Spinal cord (tissue), 10 donors: ENCODE results near the gene CRACDL. TPM values are rescaled to one million over a fixed set of nuclear protein-coding genes. Genes with fewer than 3 reads are reported as not detected.

Experiments
- DNase-seq, 6 donors: peaks; one replicate each; pipeline versions ENCODE4 v3.0.0 to v3.0.0-alpha.2; 2013 to 2015; ENCODE audit warnings: low spot score in 6 of 6, low read depth in 4 of 6
- H3K27ac ChIP-seq: one replicate; pipeline ENCODE4 v1.5.1; 2013; ENCODE audit warnings: low read depth, low read length, control low read depth
- H3K27me3 ChIP-seq: one replicate; pipeline ENCODE4 v1.6.1; 2013; ENCODE audit warnings: low read length; ENCODE audit not compliant: control insufficient read depth, insufficient read depth
- H3K36me3 ChIP-seq: one replicate; pipeline ENCODE4 v1.6.1; 2013; ENCODE audit warnings: low read length; ENCODE audit not compliant: control insufficient read depth, insufficient read depth
- H3K4me1 ChIP-seq: one replicate; pipeline ENCODE4 v1.6.1; 2013; ENCODE audit warnings: low read length; ENCODE audit not compliant: control insufficient read depth, insufficient read depth
- H3K4me3 ChIP-seq: one replicate; pipeline ENCODE4 v1.5.1; 2013; ENCODE audit warnings: low read depth, low read length, control low read depth
- H3K9me3 ChIP-seq: one replicate; pipeline ENCODE4 v1.6.1; 2013; ENCODE audit warnings: low read length; ENCODE audit not compliant: control insufficient read depth, insufficient read depth
- WGBS: methylation state at CpG from one replicate; pipeline ENCODE4 v1.1.5; 2013; ENCODE audit warnings: missing lambda C conversion rate; ENCODE audit not compliant: insufficient coverage; 5-methylcytosine and 5-hydroxymethylcytosine counted together
- polyA plus RNA-seq, 2 donors: library from polyadenylated mRNA; unstranded; fragments of 120-200 nt; gene quantifications; one replicate each; pipeline ENCODE4 v1.2.1, GENCODE V29; 2013; ENCODE audit not compliant: insufficient read length in 2 of 2
- total RNA-seq, 2 donors: library from RNA; depleted of rRNA in 1 of 2; stranded (reverse); fragments of 120-200 nt in 1 of 2; fragments of >200 nt in 1 of 2; gene quantifications; one replicate each; pipeline versions ENCODE4 v1.2.3 to v1.2.4, GENCODE V29; 2013 to 2014
- donor health status: healthy.

CRACDL gene
- total and polyA plus RNA-seq, 4 donors = 1.9 to 3.9 (median 2.4) TPM

DNA sequence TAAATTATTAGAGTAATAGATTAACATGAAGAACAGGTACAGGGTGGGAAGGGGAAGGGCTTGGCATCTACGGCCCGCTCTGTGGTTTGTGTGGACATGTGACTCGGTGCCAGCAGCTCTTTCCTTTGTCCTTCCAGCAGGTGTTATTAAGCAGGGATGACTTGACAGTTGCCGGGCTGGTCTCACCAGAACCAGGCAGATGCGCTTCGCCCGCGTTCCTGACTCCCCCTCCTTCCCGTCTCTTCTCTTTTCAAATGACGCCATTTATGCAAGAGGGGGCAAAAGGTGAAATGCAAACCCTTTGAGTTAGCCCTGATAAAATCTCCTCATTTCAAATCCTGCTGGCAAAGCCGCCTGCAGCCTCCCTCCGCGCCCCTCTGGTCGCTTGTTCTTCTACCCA lies 166.2 kb downstream of the CRACDL start:
- no peak overlapping the region for H3K4me3 ChIP-seq
- no peaks in the 10 kb centered on the region for H3K9me3 ChIP-seq
- WGBS = 59% methylated on average over 14 of the region's 14 CpGs
- H3K36me3 ChIP-seq = no peaks in the 10 kb centered on the region
- no peaks in the 10 kb centered on the region for H3K27me3 ChIP-seq
- no peak overlapping the region for H3K27ac ChIP-seq
- H3K4me1 ChIP-seq = peaks cover 29% of the 10 kb centered on the region
- peak in 2 of 6 donors; percentile 25 to 80 for DNase-seq

DNA sequence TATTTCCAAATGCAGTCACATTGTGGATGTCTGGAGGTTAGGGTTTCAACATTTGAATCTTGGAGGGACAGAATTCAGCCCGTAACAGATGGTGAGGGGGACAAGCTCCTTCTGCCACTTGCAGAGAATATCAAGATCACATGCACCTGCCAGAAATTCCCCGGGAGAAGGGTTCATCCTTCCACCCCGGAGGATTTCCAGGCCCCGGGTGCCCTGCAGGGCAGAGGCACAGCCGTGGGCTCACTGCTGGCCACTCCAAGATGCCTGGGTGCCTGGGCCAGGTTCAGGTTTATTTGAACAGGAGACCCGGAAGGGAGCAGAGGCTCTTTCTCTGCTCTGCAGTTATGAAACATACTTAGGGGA lies 166.9 kb downstream of the CRACDL start:
- WGBS = 56% methylated on average over 4 of the region's 6 CpGs
- Histone ChIP-seq H3K9me3 (no peaks in the 10 kb centered on the region), H3K36me3 (no peaks in the 10 kb centered on the region), H3K27me3 (no peaks in the 10 kb centered on the region), H3K27ac (no peak overlapping the region), H3K4me1 (peaks cover 27% of the 10 kb centered on the region), H3K4me3 (no peak overlapping the region)
- peak in 1 of 6 donors; percentile 12 for DNase-seq

DNA sequence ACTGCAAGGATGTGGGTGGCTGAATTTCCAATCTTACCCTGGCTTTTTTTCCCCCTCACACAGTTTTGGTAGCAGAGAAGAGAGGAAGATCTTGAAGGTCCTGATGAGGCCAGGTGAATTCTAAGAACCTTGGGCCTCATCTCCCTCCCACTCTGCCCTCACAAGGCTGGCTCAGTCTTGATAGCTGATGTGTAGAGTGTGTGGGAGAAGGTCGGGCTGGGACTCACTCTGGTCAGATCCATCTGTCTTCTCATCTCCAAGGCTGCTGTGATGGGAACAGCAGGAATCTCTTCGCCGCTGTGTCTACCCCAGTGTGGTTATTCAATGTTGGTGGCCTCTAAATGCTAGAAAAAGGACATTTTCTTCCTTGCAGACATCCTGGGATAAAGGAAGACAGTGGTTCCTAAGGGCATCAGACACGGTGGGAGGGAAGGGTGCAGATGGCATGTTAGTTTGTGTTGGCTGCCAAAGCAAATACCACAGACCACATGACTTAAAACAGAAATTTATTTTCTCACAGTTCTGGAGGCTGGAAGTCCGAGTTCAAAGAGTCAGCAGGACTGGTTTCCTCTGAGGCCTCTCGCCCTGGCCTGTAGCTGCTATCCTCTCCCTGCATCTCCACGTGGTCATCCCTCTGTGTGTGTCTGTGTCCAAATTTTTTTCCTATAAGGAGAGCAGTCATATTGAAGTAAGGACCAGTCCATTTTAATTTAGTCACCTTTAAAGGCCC lies 167.5 kb downstream of the CRACDL start:
- H3K4me3 ChIP-seq = no peak overlapping the region
- H3K27me3 ChIP-seq = no peaks in the 10 kb centered on the region
- no peaks in the 10 kb centered on the region for H3K9me3 ChIP-seq
- H3K36me3 ChIP-seq = no peaks in the 10 kb centered on the region
- no peak overlapping the region for H3K27ac ChIP-seq
- 55% methylated on average over 2 of the region's 7 CpGs for WGBS
- H3K4me1 ChIP-seq = peaks cover 25% of the 10 kb centered on the region
- DNase-seq = peak in 2 of 6 donors; percentile 41 to 43

DNA sequence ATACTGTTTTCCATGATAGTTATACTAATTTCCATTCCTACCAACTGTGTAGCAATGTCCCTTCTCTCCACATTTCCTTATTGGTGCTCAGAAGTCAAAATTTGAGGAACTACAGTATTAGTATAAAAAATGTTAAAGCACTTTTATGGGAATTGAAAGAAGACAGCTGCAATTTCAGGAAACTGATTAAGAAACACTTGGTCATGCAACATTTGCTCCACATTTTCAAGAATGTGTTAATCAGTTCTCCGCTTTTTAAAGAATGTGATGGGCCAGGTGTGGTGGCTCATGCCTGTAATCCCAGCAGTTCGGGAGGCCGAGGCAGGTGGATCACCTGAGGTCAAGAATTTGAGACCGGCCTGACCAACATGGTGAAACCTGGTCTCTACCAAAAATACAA lies 171.5 kb downstream of the CRACDL start:
- no peak overlapping the region for H3K27ac ChIP-seq
- no peak overlapping the region for H3K4me3 ChIP-seq
- peaks cover 21% of the 10 kb centered on the region for H3K4me1 ChIP-seq
- H3K27me3 ChIP-seq = no peaks in the 10 kb centered on the region
- no peaks in the 10 kb centered on the region for H3K36me3 ChIP-seq
- no peaks in the 10 kb centered on the region for H3K9me3 ChIP-seq
- DNase-seq = no peak
- 94% methylated on average over 4 of the region's 4 CpGs for WGBS

DNA sequence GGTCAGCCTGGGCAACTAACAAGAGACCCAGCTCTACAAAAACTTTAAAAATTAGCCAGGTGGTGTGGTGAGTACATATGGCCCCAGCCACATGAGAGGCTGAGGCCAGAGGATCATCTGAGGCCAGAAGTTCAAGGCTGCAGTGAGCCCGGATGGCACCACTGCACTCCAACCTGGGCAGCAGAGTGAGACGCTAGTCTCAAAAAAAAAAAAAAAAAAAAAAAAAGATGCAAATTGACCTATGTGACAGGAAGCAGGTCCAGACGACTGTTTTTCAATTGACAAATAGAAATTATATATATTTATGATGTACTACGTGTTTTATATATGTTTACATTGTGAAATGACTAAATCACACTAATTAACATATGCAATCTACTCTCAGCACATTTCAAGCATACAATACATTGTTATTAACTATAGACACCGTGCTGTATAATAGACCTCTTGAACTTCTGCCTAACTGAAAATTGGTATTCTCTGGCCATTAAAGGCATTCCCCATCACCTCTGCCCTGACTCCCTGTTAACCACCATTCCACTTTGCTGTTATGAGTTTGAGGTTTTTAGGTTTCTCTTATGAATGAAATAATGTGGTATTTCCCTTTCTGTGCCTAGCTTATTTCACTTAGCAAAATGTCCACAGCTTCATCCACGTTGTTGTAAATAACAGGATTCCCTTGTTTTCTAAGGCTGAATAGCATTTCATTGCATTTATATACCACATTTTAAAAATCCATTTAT lies 172.6 kb downstream of the CRACDL start:
- H3K9me3 ChIP-seq = no peaks in the 10 kb centered on the region
- DNase-seq = no peak
- H3K27ac ChIP-seq = no peak overlapping the region
- H3K4me3 ChIP-seq = no peak overlapping the region
- H3K4me1 ChIP-seq = peaks cover 18% of the 10 kb centered on the region
- no peaks in the 10 kb centered on the region for H3K27me3 ChIP-seq
- no peaks in the 10 kb centered on the region for H3K36me3 ChIP-seq
- WGBS = 80% methylated on average over 1 of the region's 6 CpGs

DNA sequence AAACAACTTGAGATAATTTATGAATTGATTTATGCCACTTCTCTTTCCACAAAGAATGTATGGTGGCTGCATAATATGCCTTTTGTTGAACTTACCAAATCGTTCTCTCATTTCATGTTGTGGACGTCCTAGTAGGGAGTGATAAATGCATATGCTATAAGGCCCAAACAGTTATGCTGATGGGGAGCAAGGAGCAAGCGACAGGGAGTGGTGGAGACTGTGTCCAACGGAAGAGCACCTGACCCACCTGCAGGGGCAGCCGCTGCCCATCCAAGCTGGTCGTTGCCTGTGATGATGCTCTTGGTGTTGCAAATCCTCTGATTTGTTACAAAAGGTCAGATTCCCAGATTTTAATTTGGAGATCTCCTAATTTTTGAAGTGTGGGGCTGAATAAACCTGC lies 174.1 kb downstream of the CRACDL start:
- Histone ChIP-seq H3K27me3 (no peaks in the 10 kb centered on the region), H3K36me3 (no peaks in the 10 kb centered on the region), H3K4me3 (no peak overlapping the region), H3K4me1 (peaks cover 23% of the 10 kb centered on the region), H3K9me3 (no peaks in the 10 kb centered on the region), H3K27ac (no peak overlapping the region)
- WGBS = 86% methylated on average over 6 of the region's 6 CpGs
- no peak for DNase-seq

DNA sequence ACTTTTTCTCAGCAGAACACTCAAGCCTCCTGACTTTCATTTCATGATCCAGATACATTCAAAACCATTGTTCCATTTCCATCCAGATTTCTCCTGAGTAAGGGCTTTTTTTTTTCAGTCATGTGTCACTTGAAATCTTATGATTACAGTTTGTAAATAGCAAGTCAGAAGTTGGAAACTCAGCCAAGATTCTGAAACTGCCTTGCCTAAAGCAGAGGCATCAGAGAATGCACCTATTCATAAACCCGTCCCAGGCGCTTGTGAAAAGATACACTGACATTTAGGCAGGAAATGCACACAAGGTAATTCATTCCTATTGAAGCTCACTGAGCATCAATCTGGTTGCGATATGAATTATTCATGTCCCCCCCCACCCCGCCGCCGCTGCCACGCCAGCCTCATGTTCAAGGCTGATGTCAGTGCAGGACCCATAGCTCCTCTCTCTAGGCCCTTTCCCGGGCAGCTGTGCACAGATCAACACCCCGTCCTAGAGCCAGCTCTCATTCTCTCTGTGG lies 174.7 kb downstream of the CRACDL start:
- H3K4me3 ChIP-seq = no peak overlapping the region

DNA sequence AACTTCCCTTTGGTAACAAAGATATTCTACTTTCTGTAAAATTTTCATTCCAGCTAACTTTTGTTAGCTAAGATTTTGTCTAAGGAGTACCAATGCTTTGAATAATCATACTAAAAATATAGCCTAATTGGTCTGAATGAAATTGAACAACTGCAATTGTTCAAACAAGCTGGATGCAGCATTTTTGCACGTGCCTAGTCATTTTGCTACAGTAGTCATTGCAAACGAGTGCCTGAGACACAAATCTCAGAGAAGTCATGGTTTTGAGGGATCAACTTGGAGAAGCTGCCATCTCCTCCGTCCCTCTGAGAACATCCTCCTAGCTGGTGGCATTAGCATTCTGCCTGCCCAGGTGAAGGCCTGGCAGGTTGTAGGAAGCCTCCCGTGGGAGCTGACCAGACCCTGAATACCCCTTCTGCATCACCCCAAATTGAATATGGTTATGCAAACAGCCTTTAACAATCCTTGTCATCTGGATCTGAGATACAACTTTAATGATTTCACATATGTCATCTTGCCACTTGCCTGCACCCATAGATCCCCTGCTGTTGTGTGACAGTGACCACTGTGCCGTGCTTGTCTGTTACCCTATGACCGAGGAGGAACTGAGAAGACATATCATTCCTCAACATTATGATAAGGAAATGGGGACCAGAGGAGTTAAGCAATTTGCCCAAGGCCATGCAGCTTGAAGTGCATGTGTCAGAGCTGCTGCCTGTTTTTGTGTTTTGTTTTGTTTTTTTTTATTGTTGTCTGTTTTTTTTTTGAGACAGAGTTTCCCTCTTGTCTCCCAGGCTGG lies 176.0 kb downstream of the CRACDL start:
- Histone ChIP-seq H3K27me3 (no peaks in the 10 kb centered on the region), H3K4me3 (no peak overlapping the region), H3K9me3 (no peaks in the 10 kb centered on the region), H3K36me3 (no peaks in the 10 kb centered on the region), H3K4me1 (peaks cover 23% of the 10 kb centered on the region), H3K27ac (no peak overlapping the region)
- DNase-seq = no peak
- 80% methylated on average over 6 of the region's 6 CpGs for WGBS

More for the DNA sequence above, 174.7 kb downstream of the CRACDL start:
- Histone ChIP-seq H3K4me1 (peaks cover 23% of the 10 kb centered on the region), H3K36me3 (no peaks in the 10 kb centered on the region), H3K9me3 (no peaks in the 10 kb centered on the region), H3K27ac (no peak overlapping the region), H3K27me3 (no peaks in the 10 kb centered on the region)
- peak in 3 of 6 donors; percentile 28 to 79 (median 69) for DNase-seq
- 34% methylated on average over 9 of the region's 9 CpGs for WGBS

DNA sequence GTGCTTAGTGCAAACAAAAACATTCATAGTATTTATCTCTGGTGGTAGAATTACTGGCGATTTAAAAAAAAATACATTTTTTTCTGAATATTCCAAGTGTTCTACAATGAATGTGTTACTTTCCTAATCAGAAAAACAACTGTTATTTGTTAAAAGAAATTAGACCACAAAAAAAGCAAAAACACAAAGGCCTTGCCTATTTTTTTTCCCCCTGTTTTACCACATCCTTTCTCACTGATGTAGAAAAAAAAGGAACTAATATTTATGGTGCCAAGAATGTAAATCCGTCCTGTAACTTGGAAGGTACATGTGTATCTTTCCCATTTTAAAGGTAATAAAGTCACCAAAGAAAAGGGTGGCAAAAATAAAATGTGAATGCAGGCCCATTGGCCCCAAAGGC lies 176.7 kb downstream of the CRACDL start:
- H3K36me3 ChIP-seq = no peaks in the 10 kb centered on the region
- no peaks in the 10 kb centered on the region for H3K27me3 ChIP-seq
- no CpG with 5 or more reads among the region's 2 CpGs for WGBS
- H3K4me1 ChIP-seq = peaks cover 23% of the 10 kb centered on the region
- DNase-seq = no peak
- H3K9me3 ChIP-seq = no peaks in the 10 kb centered on the region
- H3K27ac ChIP-seq = no peak overlapping the region
- no peak overlapping the region for H3K4me3 ChIP-seq
